HepG2 (cell line): ENCODE results near the gene MTX1. TPM values are rescaled to one million over a fixed set of nuclear protein-coding genes. Genes with fewer than 3 reads are reported as not detected.

Experiments used
- CC2D1A ChIP-seq: sonication (generic); formaldehyde crosslinking; IDR thresholded peaks from 2 replicates; pipeline ENCODE4 v1.8.1; 2023; ENCODE audit warnings: mild to moderate bottlenecking, missing genetic modification reagents
- EHMT2 ChIP-seq: fragments of 200-600 bp; sonication (generic); IDR thresholded peaks from 2 replicates; pipeline ENCODE4 v1.7.0; 2017; ENCODE audit warnings: antibody characterized with exemption, low read depth, low read length, borderline replicate concordance
- FIP1L1 ChIP-seq: fragments of 200-400 bp; formaldehyde crosslinking; IDR thresholded peaks from 2 replicates; pipeline ENCODE4 v1.6.1; 2018; ENCODE audit warnings: low read depth, mild to moderate bottlenecking, low read length, moderate library complexity, borderline replicate concordance; ENCODE audit not compliant: insufficient read depth
- HMG20B ChIP-seq: conservative IDR thresholded peaks from 2 replicates; pipeline ENCODE4 v1.6.1; 2016; ENCODE audit warnings: missing genetic modification reagents, missing compliant biosample characterization
- KDM3A ChIP-seq: IDR thresholded peaks from 2 replicates; pipeline ENCODE4 v1.6.1; 2018; ENCODE audit warnings: low read depth, missing compliant biosample characterization
- KLF16 ChIP-seq, 2 experiments: sonication (generic) in 1 of 2; formaldehyde crosslinking in 1 of 2; IDR thresholded peaks; 2 replicates each; pipeline versions ENCODE4 v1.6.1 to v1.8.0; 2016 to 2023; ENCODE audit warnings: missing genetic modification reagents in 2 of 2, missing compliant biosample characterization in 1 of 2
- KLF6 ChIP-seq: IDR thresholded peaks from 2 replicates; pipeline ENCODE4 v1.8.0; 2016; ENCODE audit warnings: missing biosample characterization, missing genetic modification reagents
- MAFF ChIP-seq: IDR thresholded peaks from 2 replicates; pipeline ENCODE4 v1.6.1; 2011; ENCODE audit warnings: low read depth, low read length, improper control_type of control experiment
- NFYB ChIP-seq: sonication (generic); formaldehyde crosslinking; IDR thresholded peaks from 2 replicates; pipeline ENCODE4 v1.4.0; 2020; ENCODE audit warnings: missing genetic modification reagents
- ONECUT2 ChIP-seq: sonication (generic); formaldehyde crosslinking; IDR thresholded peaks from 2 replicates; pipeline ENCODE4 v1.4.0; 2020; ENCODE audit warnings: missing genetic modification reagents
- PCBP1 ChIP-seq: fragments of 200-400 bp; formaldehyde crosslinking; IDR thresholded peaks from 2 replicates; pipeline ENCODE4 v1.6.1; 2017; ENCODE audit warnings: mild to moderate bottlenecking, low read depth, low read length, borderline replicate concordance
- TBX3 ChIP-seq: fragments of 450-650 bp; IDR thresholded peaks from 2 replicates; pipeline ENCODE4 v1.6.1; 2017; ENCODE audit warnings: antibody characterized with exemption, mild to moderate bottlenecking, inconsistent platforms, borderline replicate concordance
- TFDP1 ChIP-seq: IDR thresholded peaks from 2 replicates; pipeline ENCODE4 v1.6.1; 2016; ENCODE audit warnings: missing compliant biosample characterization, missing genetic modification reagents, borderline replicate concordance
- XRCC5 ChIP-seq: fragments of 200-400 bp; formaldehyde crosslinking; optimal IDR thresholded peaks from 2 replicates; pipeline ENCODE3; 2017; ENCODE audit warnings: mild to moderate bottlenecking, low read length
- YY1 ChIP-seq: IDR thresholded peaks from 2 replicates; pipeline ENCODE4 v1.6.1; 2011; ENCODE audit warnings: low read length, low read depth, moderate library complexity, mild to moderate bottlenecking; ENCODE audit not compliant: insufficient read depth, insufficient replicate concordance
- ZBTB8A ChIP-seq: sonication (generic); formaldehyde crosslinking; IDR thresholded peaks from 2 replicates; pipeline ENCODE4 v1.4.0; 2020; ENCODE audit warnings: mild to moderate bottlenecking, low read depth, missing genetic modification reagents, borderline replicate concordance
- ZNF230 ChIP-seq: sonication (generic); formaldehyde crosslinking; IDR thresholded peaks from 2 replicates; pipeline ENCODE4 v1.4.0; 2020; ENCODE audit warnings: mild to moderate bottlenecking, missing genetic modification reagents
- ZNF232 ChIP-seq: sonication (generic); formaldehyde crosslinking; IDR thresholded peaks from 2 replicates; pipeline ENCODE4 v1.4.0; 2020; ENCODE audit warnings: missing genetic modification reagents, borderline replicate concordance
- ZNF775 ChIP-seq: sonication (generic); formaldehyde crosslinking; IDR thresholded peaks from 2 replicates; pipeline ENCODE4 v1.4.0; 2020; ENCODE audit warnings: missing genetic modification reagents, mild to moderate bottlenecking, moderate library complexity, borderline replicate concordance
- ZSCAN22 ChIP-seq: sonication (generic); formaldehyde crosslinking; IDR thresholded peaks from 2 replicates; pipeline ENCODE4 v1.4.0; 2020; ENCODE audit warnings: mild to moderate bottlenecking, missing genetic modification reagents
- polyA plus RNA-seq, 8 experiments: library from polyadenylated mRNA; depleted of rRNA in 3 of 8; stranded (reverse) in 7 of 8; unstranded in 1 of 8; fragments of >200 nt; fragmentation: Illumina TruSeq in 4 of 8; extraction: Trizol in 4 of 8; gene quantifications; 2 replicates each; pipeline versions ENCODE4 v1.2.1 to v1.2.3, GENCODE V29; 2011 to 2016; ENCODE audit warnings: low read depth in 4 of 8, missing spikeins in 1 of 8, mixed read lengths in 1 of 8; ENCODE audit not compliant: insufficient read depth in 1 of 8
- total RNA-seq, 5 experiments: library from RNA; depleted of rRNA; stranded (reverse); fragments of >200 nt; fragmentation: Illumina TruSeq; extraction: Trizol; gene quantifications; 2 replicates each; pipeline ENCODE4 v1.2.3, GENCODE V29; 2016; ENCODE audit warnings: low read depth in 1 of 5

MTX1 gene
- total and polyA plus RNA-seq, 2 of the 13 experiments (the other 11 are each of a cell fraction or from before 2014, with no cell fraction given), result 64.5 to 72.6 TPM

- TF ChIP-seq ZNF775 (CRISPR knock-in tag), result no peak
- no peak for TF ChIP-seq KLF6
- TF ChIP-seq HMG20B (CRISPR knock-in tag), result no peak
- no peak for TF ChIP-seq KDM3A (CRISPR knock-in tag)
- TF ChIP-seq TBX3, result no peak
- TF ChIP-seq ZNF230, result no peak
- no peak for TF ChIP-seq EHMT2
- no peak for TF ChIP-seq KLF16 (CRISPR knock-in tag; IDR thresholded peaks at IDR 0.05)
- TF ChIP-seq ZBTB8A (CRISPR knock-in tag), result no peak
- TF ChIP-seq CC2D1A (CRISPR knock-in tag), result no peak
- peak; percentile 100 for TF ChIP-seq PCBP1
- TF ChIP-seq NFYB (CRISPR knock-in tag), result peak; percentile 17; the same call in 1 of the 2 replicates
- no peak for TF ChIP-seq FIP1L1
- no peak for TF ChIP-seq ZNF232 (CRISPR knock-in tag)
- no peak for TF ChIP-seq ONECUT2 (CRISPR knock-in tag)
- TF ChIP-seq YY1, result peak; percentile 8
- TF ChIP-seq XRCC5, result peak; percentile 95
- no peak for TF ChIP-seq TFDP1
- TF ChIP-seq ZSCAN22 (CRISPR knock-in tag), result no peak
- no peak for TF ChIP-seq MAFF
Observed at GRCh38 chr1:155244368-155245162, 36.1 kb downstream of the MTX1 start (continued).
